ENCODE measurements around the gene ANHX. TPM values are rescaled to one million over a fixed set of nuclear protein-coding genes. Genes with fewer than 3 reads are reported as not detected.

Gene ANHX
- total RNA-seq, 1 donor from 2014 or later = not detected

DNA sequence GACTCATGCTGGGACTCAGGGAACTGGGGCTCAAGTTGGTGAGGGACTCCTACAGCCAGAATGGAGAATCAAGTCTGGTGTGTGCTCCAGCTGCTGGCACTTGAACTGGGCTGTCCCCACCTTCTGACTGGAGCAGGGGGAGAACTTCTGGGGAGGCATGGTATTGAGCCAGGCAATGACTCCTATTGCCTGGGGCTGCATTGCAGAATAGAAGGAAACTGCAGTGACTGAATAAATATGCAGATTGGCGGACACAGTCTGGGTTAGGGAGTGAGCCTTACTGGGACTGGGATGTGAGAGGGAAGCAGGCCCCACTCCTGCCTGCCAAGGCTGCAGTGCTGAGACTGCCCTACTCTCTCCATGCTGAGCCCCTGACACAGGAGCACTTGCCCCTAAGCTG, 63.2 kb downstream of the ANHX start:
- DNase-seq (ENCODE audit: low read depth) = no peak
- TF ChIP-seq CTCF (IDR thresholded peaks at IDR 0.05; ENCODE audit: insufficient read depth, low read length, severe bottlenecking) = no peak
- no peak for FAIRE-seq
- no peaks in the 10 kb centered on the region for H3K27me3 ChIP-seq (ENCODE audit: control insufficient read depth, insufficient read depth, low read length)
- no peak overlapping the region for H3K4me3 ChIP-seq (ENCODE audit: low read depth, low read length)
- H3K36me3 ChIP-seq (ENCODE audit: control insufficient read depth, insufficient read depth, low read length) = no peaks in the 10 kb centered on the region

Other genes with a start within 250 kb of the ANHX start
- gene ZNF26, start 249.5 kb downstream of the ANHX start, total RNA-seq = 13.4 and 14.1 TPM in 2 replicates
- gene ZNF84, start 198.4 kb downstream of the ANHX start, total RNA-seq = 22.4 TPM in 2 replicates
- gene ZNF140, start 155.0 kb downstream of the ANHX start, total RNA-seq = 19.2 and 37.3 TPM in 2 replicates
- gene ZNF891, start 105.6 kb downstream of the ANHX start, total RNA-seq = 0.53 and 0.77 TPM in 2 replicates
- 2.9 and 4.1 TPM in 2 replicates for gene ZNF10, start 105.2 kb downstream of the ANHX start, total RNA-seq
- 15.8 and 20.7 TPM in 2 replicates for gene ZNF268, start 54.4 kb downstream of the ANHX start, total RNA-seq